ENCODE results near the gene WDFY3. TPM values are rescaled to one million over a fixed set of nuclear protein-coding genes. Genes with fewer than 3 reads are reported as not detected.

The WDFY3 gene
- total and polyA plus RNA-seq, 2 of the 4 experiments (the other 2 are of a cell fraction) = 12.5 to 58.1 TPM

- Histone ChIP-seq H3K9me3 (ENCODE audit: control insufficient read depth, insufficient read depth, low read length) (no peaks in the 10 kb centered on the region), H2AFZ (replicated peaks; ENCODE audit: low read length, poor library complexity) (no peak overlapping the region), H4K5ac (ENCODE audit: low read depth, low read length) (no peak overlapping the region), H3K4ac (ENCODE audit: low read depth, low read length) (no peak overlapping the region), H2AK9ac (replicated peaks; ENCODE audit: low read depth, low read length, poor library complexity) (no peak overlapping the region), H4K8ac (ENCODE audit: low read depth in 2 of 2, low read length in 2 of 2) (no peak overlapping the region), H3K14ac (replicated peaks; ENCODE audit: low read depth, low read length) (no peak overlapping the region), H3K9me1 (ENCODE audit: insufficient read depth, low read length) (peaks cover 6% of the 10 kb centered on the region), H3K18ac (ENCODE audit: low read depth, low read length) (no peak overlapping the region), H3K4me3 (ENCODE audit: insufficient read depth, low read depth, low read length) (no peak overlapping the region), H2BK15ac (ENCODE audit: low read depth, low read length) (no peak overlapping the region), H3K4me2 (ENCODE audit: low read depth, low read length) (no peak overlapping the region; the same call in 1 of the 2 replicates), H2AK5ac (ENCODE audit: low read depth, low read length) (no peak overlapping the region), H3K4me1 (ENCODE audit: control insufficient read depth, insufficient read depth, low read length) (peaks cover 7% of the 10 kb centered on the region), H2BK120ac (ENCODE audit: low read depth, low read length) (no peak overlapping the region), H4K20me1 (ENCODE audit: insufficient read depth, low read length) (peaks cover 59% of the 10 kb centered on the region), H3K79me1 (ENCODE audit: low read depth in 1 of 2, low read length in 2 of 2) (peaks cover 22 to 61% of the 10 kb centered on the region in 2 experiments), H4K91ac (ENCODE audit: insufficient read depth, low read depth, low read length) (no peak overlapping the region), H3K23ac (ENCODE audit: low read depth, low read length) (no peak overlapping the region), H3K36me3 (ENCODE audit: control insufficient read depth, insufficient read depth, low read length) (no peaks in the 10 kb centered on the region), H3K27me3 (ENCODE audit: control insufficient read depth, insufficient read depth, low read length) (no peaks in the 10 kb centered on the region), H3K56ac (ENCODE audit: extremely low read depth, insufficient read depth, low read length) (no peak overlapping the region), H2BK5ac (ENCODE audit: low read depth, low read length, poor library complexity, severe bottlenecking) (no peak overlapping the region), H3K9ac (ENCODE audit: low read depth, low read length) (no peak overlapping the region), H2BK20ac (ENCODE audit: low read depth, low read length) (no peak overlapping the region), H3K27ac (ENCODE audit: insufficient read depth, low read length) (no peak overlapping the region)
- dilution Hi-C loops (cut with HindIII; ENCODE audit: low sequenced_read_pairs, unreplicated experiment) (no loop called here), in situ Hi-C loops (cut with MboI; ENCODE audit: low sequenced_read_pairs) (no loop called here), intact Hi-C loops (cut with micrococcal nuclease) (no loop called here)
- ATAC-seq (ENCODE audit: low read depth) (peak; percentile 48), DNase-seq (peak; percentile 78)
- TF ChIP-seq CEBPB (IDR thresholded peaks at IDR 0.05; ENCODE audit: low read depth, low read length) (peak; percentile 86), MXI1 (IDR thresholded peaks at IDR 0.05; ENCODE audit: borderline replicate concordance, low read depth, low read length) (no peak)
- ChIA-PET POLR2A (ENCODE audit: unreplicated experiment) (no interaction called here), CTCF (no interaction called here)
- WGBS, 2 experiments (ENCODE audit: extremely low coverage in 2 of 2, insufficient read length in 1 of 2) = no CpG with 5 or more reads among the region's 1 CpG
- BruUV-seq (replicated peaks) = no TSS peak
These were observed 14.5 kb downstream of the WDFY3 start for GRCh38 chr4:84952004-84952403.
